Measurements from ENCODE around the gene PAH.

Gene PAH

GRCh38 chr12:102917026-102917787, at the start of gene PAH:
TSS of gene PAH (minus strand) at chr12:102917244. CDS start at chr12:102917130, 114 bp downstream.
- peaks cover 3% of the 10 kb centered on the region for H3K27me3 ChIP-seq (ENCODE audit: insufficient read depth, low read length)
- H2AFZ ChIP-seq (ENCODE audit: low read depth, low read length), result no peak within 1 kb of the TSS
- H3K36me3 ChIP-seq (ENCODE audit: insufficient read depth, low read length), result no peaks in the 10 kb centered on the region
- no peaks in the 10 kb centered on the region for H3K9me3 ChIP-seq (ENCODE audit: low read length)
- no peaks in the 10 kb centered on the region for H3K4me1 ChIP-seq (ENCODE audit: insufficient read depth, low read length)
- H3K4me3 ChIP-seq (ENCODE audit: low read length), result no peak within 1 kb of the TSS

- Histone ChIP-seq H2AFZ (ENCODE audit: low read depth, low read length) (no peak overlapping the region), H3K36me3 (ENCODE audit: insufficient read depth, low read length) (no peaks in the 10 kb centered on the region), H3K4me3 (ENCODE audit: low read length) (no peak overlapping the region), H3K4me1 (ENCODE audit: insufficient read depth, low read length) (peaks cover 15% of the 10 kb centered on the region), H3K9me3 (ENCODE audit: low read length) (peaks cover 8% of the 10 kb centered on the region), H3K27me3 (ENCODE audit: insufficient read depth, low read length) (peaks cover 38% of the 10 kb centered on the region)
These were observed 49.3 kb upstream of the PAH start for GRCh38 chr12:102966200-102966863.

- Histone ChIP-seq H2AFZ (ENCODE audit: low read depth, low read length) (no peak overlapping the region), H3K9me3 (ENCODE audit: low read length) (peaks cover 8% of the 10 kb centered on the region), H3K36me3 (ENCODE audit: insufficient read depth, low read length) (no peaks in the 10 kb centered on the region), H3K4me1 (ENCODE audit: insufficient read depth, low read length) (peaks cover 22% of the 10 kb centered on the region), H3K4me3 (ENCODE audit: low read length) (peak overlapping the region; percentile 13), H3K27me3 (ENCODE audit: insufficient read depth, low read length) (peaks cover 38% of the 10 kb centered on the region)
These were observed 48.5 kb upstream of the PAH start for GRCh38 chr12:102965281-102966155.

GRCh38 chr12:102964872-102965271, 47.8 kb upstream of the PAH start:
- H2AFZ ChIP-seq (ENCODE audit: low read depth, low read length), result no peak overlapping the region
- no peaks in the 10 kb centered on the region for H3K36me3 ChIP-seq (ENCODE audit: insufficient read depth, low read length)
- H3K4me1 ChIP-seq (ENCODE audit: insufficient read depth, low read length), result peaks cover 22% of the 10 kb centered on the region
- H3K9me3 ChIP-seq (ENCODE audit: low read length), result peaks cover 8% of the 10 kb centered on the region
- peaks cover 40% of the 10 kb centered on the region for H3K27me3 ChIP-seq (ENCODE audit: insufficient read depth, low read length)
- peak overlapping the region; percentile 13 for H3K4me3 ChIP-seq (ENCODE audit: low read length)

GRCh38 chr12:102963796-102964195, 46.8 kb upstream of the PAH start:
- H3K9me3 ChIP-seq (ENCODE audit: low read length), result peaks cover 10% of the 10 kb centered on the region
- no peak overlapping the region for H3K4me3 ChIP-seq (ENCODE audit: low read length)
- peaks cover 23% of the 10 kb centered on the region for H3K4me1 ChIP-seq (ENCODE audit: insufficient read depth, low read length)
- no peak overlapping the region for H2AFZ ChIP-seq (ENCODE audit: low read depth, low read length)
- peaks cover 50% of the 10 kb centered on the region for H3K27me3 ChIP-seq (ENCODE audit: insufficient read depth, low read length)
- no peaks in the 10 kb centered on the region for H3K36me3 ChIP-seq (ENCODE audit: insufficient read depth, low read length)

GRCh38 chr12:102962986-102963385, 45.9 kb upstream of the PAH start:
- Histone ChIP-seq H3K27me3 (ENCODE audit: insufficient read depth, low read length) (peaks cover 54% of the 10 kb centered on the region), H3K9me3 (ENCODE audit: low read length) (peaks cover 10% of the 10 kb centered on the region), H2AFZ (ENCODE audit: low read depth, low read length) (no peak overlapping the region), H3K36me3 (ENCODE audit: insufficient read depth, low read length) (no peaks in the 10 kb centered on the region), H3K4me1 (ENCODE audit: insufficient read depth, low read length) (peaks cover 27% of the 10 kb centered on the region), H3K4me3 (ENCODE audit: low read length) (no peak overlapping the region)

- H2AFZ ChIP-seq (ENCODE audit: low read depth, low read length), result no peak overlapping the region
- peaks cover 54% of the 10 kb centered on the region for H3K27me3 ChIP-seq (ENCODE audit: insufficient read depth, low read length)
- H3K4me3 ChIP-seq (ENCODE audit: low read length), result no peak overlapping the region
- peaks cover 30% of the 10 kb centered on the region for H3K4me1 ChIP-seq (ENCODE audit: insufficient read depth, low read length)
- H3K36me3 ChIP-seq (ENCODE audit: insufficient read depth, low read length), result no peaks in the 10 kb centered on the region
- peaks cover 10% of the 10 kb centered on the region for H3K9me3 ChIP-seq (ENCODE audit: low read length)
These were observed 45.5 kb upstream of the PAH start for GRCh38 chr12:102962532-102962931.

- Histone ChIP-seq H3K9me3 (ENCODE audit: low read length) (peaks cover 10% of the 10 kb centered on the region), H3K36me3 (ENCODE audit: insufficient read depth, low read length) (no peaks in the 10 kb centered on the region), H2AFZ (ENCODE audit: low read depth, low read length) (peak overlapping the region; percentile 39), H3K4me1 (ENCODE audit: insufficient read depth, low read length) (peaks cover 37% of the 10 kb centered on the region), H3K4me3 (ENCODE audit: low read length) (peak overlapping the region; percentile 66), H3K27me3 (ENCODE audit: insufficient read depth, low read length) (peaks cover 52% of the 10 kb centered on the region)
These were observed 44.4 kb upstream of the PAH start for GRCh38 chr12:102961466-102961855.

- peaks cover 53% of the 10 kb centered on the region for H3K27me3 ChIP-seq (ENCODE audit: insufficient read depth, low read length)
- peaks cover 10% of the 10 kb centered on the region for H3K9me3 ChIP-seq (ENCODE audit: low read length)
- H2AFZ ChIP-seq (ENCODE audit: low read depth, low read length), result peak overlapping the region; percentile 39
- H3K4me3 ChIP-seq (ENCODE audit: low read length), result peak overlapping the region; percentile 66
- H3K36me3 ChIP-seq (ENCODE audit: insufficient read depth, low read length), result no peaks in the 10 kb centered on the region
- H3K4me1 ChIP-seq (ENCODE audit: insufficient read depth, low read length), result peaks cover 37% of the 10 kb centered on the region
These were observed 43.9 kb upstream of the PAH start for GRCh38 chr12:102960766-102961465.

GRCh38 chr12:102959391-102959790, 42.3 kb upstream of the PAH start:
- Histone ChIP-seq H2AFZ (ENCODE audit: low read depth, low read length) (no peak overlapping the region), H3K36me3 (ENCODE audit: insufficient read depth, low read length) (no peaks in the 10 kb centered on the region), H3K4me3 (ENCODE audit: low read length) (peak overlapping the region; percentile 50), H3K4me1 (ENCODE audit: insufficient read depth, low read length) (peaks cover 31% of the 10 kb centered on the region), H3K27me3 (ENCODE audit: insufficient read depth, low read length) (peaks cover 50% of the 10 kb centered on the region), H3K9me3 (ENCODE audit: low read length) (peaks cover 10% of the 10 kb centered on the region)

- H2AFZ ChIP-seq (ENCODE audit: low read depth, low read length), result peak overlapping the region; percentile 98
- peak overlapping the region; percentile 50 for H3K4me3 ChIP-seq (ENCODE audit: low read length)
- peaks cover 8% of the 10 kb centered on the region for H3K9me3 ChIP-seq (ENCODE audit: low read length)
- H3K4me1 ChIP-seq (ENCODE audit: insufficient read depth, low read length), result peaks cover 31% of the 10 kb centered on the region
- H3K27me3 ChIP-seq (ENCODE audit: insufficient read depth, low read length), result peaks cover 49% of the 10 kb centered on the region
- no peaks in the 10 kb centered on the region for H3K36me3 ChIP-seq (ENCODE audit: insufficient read depth, low read length)
These were observed 41.8 kb upstream of the PAH start for GRCh38 chr12:102958830-102959176.

GRCh38 chr12:102958073-102958829, 41.2 kb upstream of the PAH start:
- Histone ChIP-seq H3K4me3 (ENCODE audit: low read length) (peak overlapping the region; percentile 50), H3K36me3 (ENCODE audit: insufficient read depth, low read length) (no peaks in the 10 kb centered on the region), H3K27me3 (ENCODE audit: insufficient read depth, low read length) (peaks cover 46% of the 10 kb centered on the region), H3K9me3 (ENCODE audit: low read length) (peaks cover 3% of the 10 kb centered on the region), H2AFZ (ENCODE audit: low read depth, low read length) (peak overlapping the region; percentile 98), H3K4me1 (ENCODE audit: insufficient read depth, low read length) (peaks cover 31% of the 10 kb centered on the region)
